Stimulated activated CD4-positive, alpha-beta T cell treated with anti-CD3 and anti-CD28 coated beads, Interleukin-4, amount 100 ng/mL, for 4 hours (primary cell): Measurements from ENCODE around the gene TMEM114.

Experiments used
- DNase-seq, 2 experiments: peaks; one replicate each; pipeline ENCODE4 v3.0.0-alpha.2; 2020

The TMEM114 gene

GRCh38 chr16:8589900-8590688, at the start of gene TMEM114:
TMEM114 (minus strand) TSS chr16:8590511; CDS start chr16:8589838, 673 bp downstream.
- no peak for DNase-seq

GRCh38 chr16:8639694-8640093, 49.4 kb upstream of the TMEM114 start:
- DNase-seq: no peak

GRCh38 chr16:8634991-8635736, 44.9 kb upstream of the TMEM114 start:
- no peak for DNase-seq

- DNase-seq: no peak
These were observed 42.4 kb upstream of the TMEM114 start for GRCh38 chr16:8632675-8633182.

- DNase-seq: no peak
These were observed 41.6 kb upstream of the TMEM114 start for GRCh38 chr16:8631818-8632465.

- DNase-seq: no peak
These were observed 41.1 kb upstream of the TMEM114 start for GRCh38 chr16:8631373-8631772.

GRCh38 chr16:8630255-8630953, 40.1 kb upstream of the TMEM114 start:
- DNase-seq: no peak

- DNase-seq: no peak
These were observed 38.8 kb upstream of the TMEM114 start for GRCh38 chr16:8628981-8629725.

- no peak for DNase-seq
These were observed 37.1 kb upstream of the TMEM114 start for GRCh38 chr16:8627456-8627855.

- DNase-seq: no peak
These were observed 36.6 kb upstream of the TMEM114 start for GRCh38 chr16:8626946-8627345.

- DNase-seq: no peak
These were observed 35.3 kb upstream of the TMEM114 start for GRCh38 chr16:8625491-8626087.

GRCh38 chr16:8623634-8624033, 33.3 kb upstream of the TMEM114 start:
- DNase-seq: no peak

- DNase-seq: no peak
These were observed 32.0 kb upstream of the TMEM114 start for GRCh38 chr16:8622315-8622656.

GRCh38 chr16:8621572-8622314, 31.4 kb upstream of the TMEM114 start, which contains the start of gene METTL22:
METTL22 (plus strand) TSS chr16:8621698; CDS start chr16:8625666, 3,968 bp downstream.
- DNase-seq: peak; percentile 89 to 97

- DNase-seq: no peak
These were observed 30.9 kb upstream of the TMEM114 start for GRCh38 chr16:8621222-8621571.

GRCh38 chr16:8620535-8620934, 30.2 kb upstream of the TMEM114 start:
- no peak for DNase-seq

- DNase-seq: no peak
These were observed 29.5 kb upstream of the TMEM114 start for GRCh38 chr16:8619671-8620370.

GRCh38 chr16:8614435-8615029, 24.2 kb upstream of the TMEM114 start:
- no peak for DNase-seq

GRCh38 chr16:8611886-8612600, 21.7 kb upstream of the TMEM114 start:
- no peak for DNase-seq
